GM12878 (cell line): ENCODE measurements around the gene TCF7L1. TPM values are rescaled to one million over a fixed set of nuclear protein-coding genes. Genes with fewer than 3 reads are reported as not detected.

ENCODE experiments used
- ATAC-seq: fragments of 200-7000 bp; cut with Tn5 transposase; 3 replicates; pipeline ENCODE4 v1.9.1; 2020; ENCODE audit warnings: mild to moderate bottlenecking, moderate library complexity
- BruUV-seq: library from RNA; stranded (reverse); fragments of 400-500 nt; replicated peaks from 2 replicates; lab custom pipeline; 2021; lab: Mats Ljungman, UMichigan
- CTCF ChIA-PET: fragments of 300-600 bp; sonication (Branson Sonifier 250); formaldehyde crosslinking; extraction: SDS; loops from one replicate; lab custom pipeline; 2021; ENCODE audit warnings: inconsistent platforms; lab: Yijun Ruan, JAX
- POLR2A ChIA-PET: fragments of 350-600 bp; formaldehyde crosslinking; extraction: SDS; loops from one replicate; lab custom pipeline; 2021; ENCODE audit warnings: inconsistent platforms; lab: Charles Lee
- RAD21 ChIA-PET: fragments of 300-600 bp; sonication (Branson Sonifier 250); formaldehyde crosslinking; loops from one replicate; lab custom pipeline; 2023; ENCODE audit warnings: antibody characterized with exemption; ENCODE audit not compliant: unreplicated experiment; lab: Charles Lee
- SMC1A ChIA-PET: fragments of 300-600 bp; sonication (Branson Sonifier 250); formaldehyde crosslinking; loops from one replicate; lab custom pipeline; 2023; ENCODE audit not compliant: unreplicated experiment, uncharacterized antibody; lab: Charles Lee
- DNase-seq: peaks from one replicate; pipeline ENCODE4 v3.0.0-alpha.2; 2011; ENCODE audit warnings: low read depth, low spot score
- FAIRE-seq: peaks from 3 replicates; lab custom pipeline; 2011; peaks lifted over from hg19 to GRCh38; lab: Jason Lieb, UNC
- H2AFZ ChIP-seq: 2 replicates; pipeline ENCODE4 v1.6.0; 2011; ENCODE audit warnings: low read depth, low read length, control low read depth; ENCODE audit not compliant: control insufficient read depth
- H3K27ac ChIP-seq: 2 replicates; pipeline ENCODE4 v1.5.1; 2011; ENCODE audit warnings: control low read depth; ENCODE audit not compliant: control insufficient read depth, insufficient read depth
- H3K27me3 ChIP-seq, 2 experiments: replicated peaks in 1 of 2; 2 replicates each; pipeline versions ENCODE4 v1.6.0 to v1.6.1; 2011; ENCODE audit warnings: low read length in 1 of 2; ENCODE audit not compliant: control insufficient read depth in 2 of 2, insufficient read depth in 2 of 2
- H3K36me3 ChIP-seq, 2 experiments: 2 replicates each; pipeline ENCODE4 v1.5.1; 2011; ENCODE audit warnings: low read length in 1 of 2; ENCODE audit not compliant: control insufficient read depth in 2 of 2, insufficient read depth in 2 of 2
- H3K4me1 ChIP-seq: 2 replicates; pipeline ENCODE4 v1.6.1; 2011; ENCODE audit warnings: mild to moderate bottlenecking, low read length, moderate library complexity, mixed read lengths; ENCODE audit not compliant: control insufficient read depth, insufficient read depth
- H3K4me2 ChIP-seq: 2 replicates; pipeline ENCODE4 v1.6.0; 2011; ENCODE audit warnings: control low read depth; ENCODE audit not compliant: control insufficient read depth, insufficient read depth
- H3K4me3 ChIP-seq: fragments of 200-600 bp; sonication (generic); 2 replicates; pipeline ENCODE4 v1.5.1; 2016
- H3K79me2 ChIP-seq: 2 replicates; pipeline ENCODE4 v1.6.0; 2011; ENCODE audit warnings: low read length; ENCODE audit not compliant: control insufficient read depth, insufficient read depth
- H3K9ac ChIP-seq: 2 replicates; pipeline ENCODE4 v1.8.0; 2011; ENCODE audit warnings: low read length, control low read depth, mixed read lengths; ENCODE audit not compliant: control insufficient read depth, insufficient read depth
- H3K9me3 ChIP-seq: replicated peaks from 3 replicates; pipeline ENCODE4 v1.5.1; 2011; ENCODE audit warnings: mild to moderate bottlenecking, low read length; ENCODE audit not compliant: control insufficient read depth, insufficient read depth
- H4K20me1 ChIP-seq: 2 replicates; pipeline ENCODE4 v1.6.0; 2011; ENCODE audit not compliant: control insufficient read depth, insufficient read depth
- BCL11A ChIP-seq: IDR thresholded peaks from 2 replicates; pipeline ENCODE4 v1.6.1; 2011; ENCODE audit warnings: low read depth, low read length
- EED ChIP-seq: sonication (generic); IDR thresholded peaks from 2 replicates; pipeline ENCODE4 v1.6.1; 2016; ENCODE audit warnings: antibody characterized with exemption, low read depth
- HSF1 ChIP-seq: fragments of 150-350 bp; IDR thresholded peaks from 2 replicates; pipeline ENCODE4 v1.6.1; 2014; ENCODE audit warnings: mild to moderate bottlenecking, low read depth, low read length
- IRF3 ChIP-seq: fragments of 450-650 bp; IDR thresholded peaks from 2 replicates; pipeline ENCODE4 v1.6.1; 2014; ENCODE audit warnings: mild to moderate bottlenecking
- MLLT1 ChIP-seq: fragments of 450-650 bp; IDR thresholded peaks from 2 replicates; pipeline ENCODE4 v1.6.1; 2016; ENCODE audit warnings: mild to moderate bottlenecking
- NFIC ChIP-seq: IDR thresholded peaks from 2 replicates; pipeline ENCODE4 v1.6.1; 2012; ENCODE audit warnings: low read depth, mild to moderate bottlenecking, inconsistent platforms, low read length, moderate library complexity
- NRF1 ChIP-seq: conservative IDR thresholded peaks from 2 replicates; pipeline ENCODE4 v1.6.1; 2011; ENCODE audit warnings: mild to moderate bottlenecking, low read depth, low read length, improper control_type of control experiment
- POLR2AphosphoS2 ChIP-seq: IDR thresholded peaks from 2 replicates; pipeline ENCODE4 v1.6.1; 2011; ENCODE audit warnings: low read depth, mild to moderate bottlenecking, low read length, improper control_type of control experiment, moderate library complexity
- RELB ChIP-seq: fragments of 450-650 bp; IDR thresholded peaks from 2 replicates; pipeline ENCODE4 v1.6.1; 2017; ENCODE audit warnings: low read depth, mild to moderate bottlenecking, moderate library complexity
- RUNX3 ChIP-seq: IDR thresholded peaks from 2 replicates; pipeline ENCODE4 v1.6.1; 2012; ENCODE audit warnings: low read length, inconsistent platforms
- TAF1 ChIP-seq: IDR thresholded peaks from 2 replicates; pipeline ENCODE4 v1.6.1; 2011; ENCODE audit warnings: mild to moderate bottlenecking, low read depth, low read length, borderline replicate concordance
- TARDBP ChIP-seq: IDR thresholded peaks from 2 replicates; pipeline ENCODE4 v1.6.1; 2016; ENCODE audit warnings: borderline replicate concordance
- ZNF207 ChIP-seq: fragments of 450-650 bp; IDR thresholded peaks from 2 replicates; pipeline ENCODE4 v1.6.1; 2014; ENCODE audit warnings: antibody characterized with exemption, mild to moderate bottlenecking, borderline replicate concordance
- ZNF384 ChIP-seq: IDR thresholded peaks from 2 replicates; pipeline ENCODE4 v1.6.1; 2012; ENCODE audit warnings: low read depth, mild to moderate bottlenecking, low read length, improper control_type of control experiment, borderline replicate concordance
- WGBS: methylation state at CpG from one replicate; pipeline ENCODE4 v1.1.6; 2016; ENCODE audit warnings: low lambda C conversion rate; ENCODE audit not compliant: insufficient replicate concordance, insufficient coverage; ENCODE audit errors: missing lambda C conversion rate; 5-methylcytosine and 5-hydroxymethylcytosine counted together
- in situ Hi-C: fragments of 300-500 bp; cut with MboI; formaldehyde crosslinking; loops from 9 replicates; pipeline ENCODE4 v1.14.3; 2018; ENCODE audit warnings: mixed read lengths
- intact Hi-C: fragments of 100-400 bp; cut with micrococcal nuclease; formaldehyde crosslinking; loops from one replicate; pipeline ENCODE4 v1.14.2; 2022; ENCODE audit not compliant: unreplicated experiment
- polyA plus RNA-seq, 11 experiments: library from polyadenylated mRNA; depleted of rRNA in 4 of 11; unstranded in 6 of 11; stranded (reverse) in 5 of 11; fragments of >200 nt; fragmentation: Nextera tagmentation in 4 of 11; fragmentation: Illumina TruSeq in 1 of 11; extraction: Ambion mirVana in 4 of 11; extraction: Trizol in 1 of 11; gene quantifications; 1 replicate in 1 of 11; 2 replicates in 10 of 11; pipeline versions ENCODE4 v1.2.1 to v1.2.3, GENCODE V29; 2011 to 2016; ENCODE audit warnings: inconsistent platforms in 2 of 11, missing spikeins in 2 of 11, low read depth in 1 of 11
- total RNA-seq, 4 experiments: library from RNA; depleted of rRNA in 3 of 4; stranded (reverse); fragments of >200 nt in 3 of 4; fragmentation: Illumina TruSeq in 1 of 4; extraction: Trizol in 1 of 4; gene quantifications; 2 replicates each; pipeline versions ENCODE4 v1.2.1 to v1.2.3, GENCODE V29; 2013 to 2021

Gene TCF7L1
- total and polyA plus RNA-seq, 10 of the 15 experiments (the other 5 are each of a cell fraction or from before 2014, with no cell fraction given) = 0.03 to 0.11 (median 0.10) TPM; not detected in 7

DNA sequence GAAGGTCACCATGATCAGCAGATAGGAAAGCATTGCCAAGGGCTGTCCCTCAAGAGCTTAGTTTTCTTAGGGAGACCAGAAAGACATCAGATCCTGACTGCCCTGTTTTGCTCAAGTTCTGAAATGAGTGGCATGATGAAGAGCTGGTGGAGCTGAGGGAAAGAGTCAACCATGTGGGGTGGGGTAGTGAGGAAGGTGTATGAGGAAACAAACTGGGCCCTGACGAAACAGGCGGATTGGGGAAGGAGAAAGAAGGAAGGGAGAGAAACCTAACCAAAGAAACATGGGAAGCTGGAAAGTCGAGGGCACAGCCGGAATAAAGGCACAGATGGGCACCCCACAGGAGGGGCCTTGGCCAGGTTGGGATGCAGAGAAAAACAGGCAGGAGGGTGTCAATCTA is 186.6 kb downstream of the TCF7L1 start (continued):
- TF ChIP-seq MLLT1 (no peak), IRF3 (no peak), BCL11A (no peak), RELB (no peak)

- in situ Hi-C loops (no loop called here), intact Hi-C loops (no loop called here)
- BruUV-seq = no TSS peak
- CTCF ChIA-PET = interaction anchor here (0.5 to 0.9 kb wide), 4 partner anchors 226 to 1236 kb away, joined by 3 read pairs; no protein-coding TSS in a partner anchor
- Histone ChIP-seq H4K20me1 (peaks cover 13% of the 10 kb centered on the region), H3K27ac (no peak overlapping the region), H2AFZ (no peak overlapping the region), H3K9ac (no peak overlapping the region; the same call in 1 of the 2 replicates), H3K79me2 (peaks cover 81% of the 10 kb centered on the region), H3K36me3 (peaks cover 15 to 36% of the 10 kb centered on the region in 2 experiments), H3K4me1 (peaks cover 4% of the 10 kb centered on the region; the same call in 1 of the 2 replicates), H3K9me3 (no peaks in the 10 kb centered on the region), H3K4me2 (peak overlapping the region; percentile 66), H3K4me3 (0 out of 2 replicates have a peak overlapping the region, but pooled peaks have one; percentile 42), H3K27me3 (no peaks in the 10 kb centered on the region)
- RAD21 ChIA-PET = no interaction called here
- no peak for FAIRE-seq
- no peak for ATAC-seq
- POLR2A ChIA-PET = interaction anchor here (0.7 to 1.5 kb wide), 3 partner anchors 31 to 299 kb away, joined by 3 to 4 read pairs (median 3); partner anchors contain the start of genes ELMOD3 and RETSAT
- SMC1A ChIA-PET = interaction anchor here (1.0 to 1.1 kb wide), 2 partner anchors 13 to 33 kb away, joined by 3 read pairs; no protein-coding TSS in a partner anchor
- WGBS = 92% methylated on average over 9 of the region's 9 CpGs
- DNase-seq = no peak
- TF ChIP-seq NFIC (no peak), EED (no peak), ZNF384 (no peak), TAF1 (no peak), NRF1 (no peak), TARDBP (no peak), HSF1 (no peak), POLR2AphosphoS2 (no peak), MLLT1 (no peak), ZNF207 (no peak), RUNX3 (no peak)
Observed at GRCh38 chr2:85323351-85323987, 190.3 kb downstream of the TCF7L1 start.
